ENCODE measurements around the gene LRRFIP1.
"Not testable (repeated sequence)": the region's sequence is repeated elsewhere in the genome, so short reads cannot be mapped to it uniquely, and the experiment has no call there.

Gene LRRFIP1

DNA sequence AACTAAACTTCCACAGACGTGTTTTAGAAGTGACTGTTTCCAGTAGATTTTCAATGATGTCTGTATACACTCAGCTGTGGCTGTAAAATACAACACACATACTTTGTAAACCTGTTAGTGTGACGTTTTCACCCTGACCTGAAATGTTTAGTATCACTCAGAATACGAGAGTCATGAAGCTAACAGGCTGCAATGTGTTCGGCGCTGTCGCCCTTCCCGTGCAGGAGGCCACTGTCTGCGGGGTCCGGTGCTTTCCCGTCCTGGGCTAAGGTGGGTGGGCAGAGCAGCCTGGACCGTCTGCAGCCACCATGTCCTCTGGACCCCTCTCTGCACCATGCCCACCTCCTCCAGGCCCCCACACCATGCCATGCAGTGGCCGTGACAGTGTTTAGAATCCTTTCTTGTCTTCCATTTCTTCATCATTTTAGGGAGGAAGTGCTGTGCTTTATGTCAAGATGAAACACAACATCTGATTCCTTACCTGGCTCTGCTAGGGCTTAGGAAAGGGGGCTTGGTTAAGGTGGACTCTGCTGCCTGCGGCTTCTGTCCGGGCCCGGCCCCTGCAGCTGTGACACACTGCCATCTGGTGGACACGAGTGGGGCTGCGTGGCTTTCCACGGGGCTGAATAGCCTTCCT, 117.3 kb downstream of the LRRFIP1 start:
- DNase-seq (ENCODE audit: low read depth): peak; percentile 79

DNA sequence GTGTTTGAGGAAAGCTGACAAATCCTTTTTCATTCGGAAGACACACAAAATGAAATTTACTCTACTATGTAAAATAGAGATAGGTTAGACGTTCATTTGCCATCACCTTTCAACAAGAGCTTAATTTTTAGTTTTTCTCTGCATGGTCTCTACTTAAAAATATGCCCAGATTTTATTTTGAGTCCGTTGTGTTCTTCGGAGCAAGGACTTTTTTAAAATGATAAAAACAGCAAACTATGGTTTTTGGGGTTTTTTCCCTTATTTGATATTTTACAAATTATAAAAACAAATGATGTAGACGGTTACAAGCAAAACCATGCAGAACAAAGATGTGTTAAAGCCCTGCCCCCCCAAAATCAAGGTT, 117.8 kb downstream of the LRRFIP1 start:
- DNase-seq (ENCODE audit: low read depth): no peak

DNA sequence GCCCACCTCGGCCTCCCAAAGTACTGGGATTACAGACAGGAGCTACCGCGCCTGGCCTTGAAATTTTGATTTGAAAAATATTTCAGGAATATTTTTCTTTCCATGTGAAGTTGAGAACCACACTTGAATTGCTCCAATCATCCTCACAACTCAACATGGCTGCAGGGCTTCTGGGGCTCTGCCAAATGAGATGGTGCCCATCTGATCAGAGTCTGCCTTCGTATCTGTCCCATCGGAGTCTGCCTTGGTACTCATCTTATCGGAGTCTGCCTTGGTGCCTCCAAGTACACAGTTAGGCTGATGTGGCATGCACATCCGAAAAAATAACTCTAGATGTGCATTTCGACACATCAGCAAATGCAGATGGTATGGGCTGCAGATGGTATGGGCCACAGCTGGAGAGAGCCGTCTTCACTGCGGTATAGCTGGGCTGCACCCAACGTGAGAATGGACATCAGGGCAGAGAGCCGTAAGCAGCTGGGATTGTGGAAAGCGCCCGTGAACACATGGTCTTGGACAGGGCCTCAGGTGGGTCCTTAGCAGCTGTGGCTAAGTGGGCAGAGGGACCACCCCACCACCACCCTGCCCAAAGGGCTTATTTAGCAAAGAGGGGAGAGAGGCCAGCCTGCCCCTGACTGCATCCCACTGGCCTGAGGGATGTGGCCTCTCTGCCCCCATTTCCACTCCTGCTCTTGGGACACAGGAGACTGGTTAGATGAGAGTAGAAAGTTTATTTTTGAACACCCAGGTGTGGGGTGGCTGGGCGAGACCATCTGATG, 119.1 kb downstream of the LRRFIP1 start:
- no peak for DNase-seq (ENCODE audit: low read depth)

DNA sequence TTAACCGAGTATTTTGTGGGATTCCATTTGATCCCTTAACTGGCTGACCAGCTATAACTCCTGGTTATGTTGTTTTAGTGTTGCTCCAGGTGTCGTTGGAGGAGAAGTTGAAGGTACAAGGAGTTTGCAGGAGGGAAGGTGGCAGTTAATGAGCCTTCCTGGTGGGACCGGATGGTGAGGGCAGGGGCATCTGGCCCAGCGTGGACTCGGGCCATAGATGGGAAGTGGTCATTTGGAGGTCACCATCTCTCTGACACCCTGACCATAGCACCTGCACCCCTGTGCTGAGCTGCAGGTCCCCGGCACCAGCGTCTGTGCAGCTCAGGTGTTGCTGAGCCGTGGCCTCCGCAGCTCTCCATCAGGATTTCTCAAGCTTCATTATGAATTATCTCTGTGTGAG, 119.8 kb downstream of the LRRFIP1 start:
- DNase-seq (ENCODE audit: low read depth): no peak

DNA sequence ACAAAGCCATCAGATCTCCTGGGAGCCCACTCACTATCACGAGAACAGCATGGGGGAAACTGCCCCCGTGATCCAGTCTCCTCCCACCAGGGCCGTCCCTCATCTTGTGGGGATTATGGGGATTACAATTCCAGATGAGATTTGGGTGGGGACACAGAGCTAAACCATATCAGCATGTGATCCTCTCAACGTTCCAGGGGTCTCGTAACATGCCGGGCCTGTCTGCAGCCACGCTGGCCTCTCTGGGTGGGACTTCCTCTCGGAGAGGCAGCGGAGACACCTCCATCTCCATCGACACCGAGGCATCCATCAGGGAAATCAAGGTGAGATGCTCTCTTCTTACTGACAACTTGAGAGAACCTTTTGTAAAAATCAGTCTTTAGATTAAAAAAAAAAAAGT, 121.6 kb downstream of the LRRFIP1 start:
- DNase-seq (ENCODE audit: low read depth): no peak

DNA sequence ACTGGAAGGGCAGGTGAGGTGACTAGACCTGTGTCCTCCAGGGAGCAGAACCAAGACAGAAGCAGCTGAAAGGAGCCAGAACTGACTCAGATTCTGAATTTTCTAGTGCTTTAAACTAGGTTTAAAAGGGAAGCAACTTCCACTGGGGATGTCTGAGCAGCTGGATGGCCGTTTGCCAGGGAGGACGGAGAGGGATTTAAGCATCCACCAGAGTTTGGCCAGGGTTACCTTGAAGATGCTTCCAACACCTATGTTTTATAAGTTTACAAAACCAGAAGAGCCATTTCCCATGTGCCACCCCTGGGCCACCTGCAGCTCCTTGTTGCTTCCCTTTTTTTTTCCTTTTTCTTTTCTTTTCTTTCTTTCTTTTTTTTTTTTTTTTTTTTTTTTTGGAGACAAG, 122.6 kb downstream of the LRRFIP1 start:
- no peak for DNase-seq (ENCODE audit: low read depth)

DNA sequence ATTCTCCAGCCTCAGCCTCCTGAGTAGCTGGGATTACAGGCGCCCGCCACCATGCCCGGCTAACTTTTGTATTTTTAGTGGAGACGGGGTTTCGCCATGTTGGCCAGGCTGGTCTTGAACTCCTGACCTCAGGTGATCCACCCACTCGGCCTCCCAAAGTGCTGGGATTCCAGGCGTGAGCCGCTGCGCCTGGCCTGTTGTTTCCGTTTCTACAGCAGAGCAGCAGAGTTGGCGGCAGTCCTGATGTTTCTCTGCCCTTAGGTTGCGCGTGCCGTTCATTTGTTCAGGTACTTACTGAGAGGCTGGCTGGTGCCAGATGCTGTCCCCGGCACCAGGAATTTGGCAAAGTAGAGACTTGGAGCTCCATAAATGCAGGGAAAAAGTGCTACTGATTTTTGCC, 123.1 kb downstream of the LRRFIP1 start:
- DNase-seq (ENCODE audit: low read depth): not testable (repeated sequence)

DNA sequence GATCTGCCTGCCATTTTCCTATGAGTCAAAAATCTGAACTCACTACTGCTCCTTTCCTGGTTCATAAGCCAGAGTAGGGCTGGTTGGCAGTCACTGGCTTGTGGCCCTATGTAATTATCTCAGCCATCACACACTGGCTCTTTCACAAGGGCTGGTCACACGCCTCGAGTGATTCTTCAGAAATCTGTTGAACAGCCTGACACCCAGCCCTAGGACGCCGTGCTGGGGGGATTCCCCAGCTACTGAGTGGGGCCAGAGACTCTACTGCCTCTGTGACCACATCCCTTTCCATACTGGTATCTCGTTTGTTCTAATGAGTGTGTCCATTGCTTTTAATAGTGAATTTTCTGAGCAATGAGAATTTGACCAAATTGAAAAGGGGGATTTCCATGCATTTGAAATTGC, 125.4 kb downstream of the LRRFIP1 start:
- DNase-seq (ENCODE audit: low read depth): no peak

DNA sequence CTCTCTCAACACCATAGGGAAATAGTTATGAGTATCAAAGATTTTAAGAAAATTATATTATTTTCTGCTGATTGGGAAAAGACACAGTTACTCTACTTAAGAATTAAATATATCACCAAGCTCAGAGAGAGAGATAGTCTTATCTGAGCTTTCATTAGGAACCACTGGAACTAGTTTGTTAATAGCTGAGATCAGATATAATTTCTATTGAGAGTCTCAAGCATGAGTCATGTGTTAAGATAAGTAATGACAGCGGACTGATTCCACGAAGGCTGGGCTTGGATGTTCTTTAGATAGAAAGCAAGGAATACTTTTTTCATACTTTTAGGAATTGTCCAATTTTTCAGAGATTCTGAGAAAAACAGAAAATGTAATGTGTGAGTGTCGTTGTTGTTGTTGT, 126.8 kb downstream of the LRRFIP1 start:
- DNase-seq (ENCODE audit: low read depth): no peak

DNA sequence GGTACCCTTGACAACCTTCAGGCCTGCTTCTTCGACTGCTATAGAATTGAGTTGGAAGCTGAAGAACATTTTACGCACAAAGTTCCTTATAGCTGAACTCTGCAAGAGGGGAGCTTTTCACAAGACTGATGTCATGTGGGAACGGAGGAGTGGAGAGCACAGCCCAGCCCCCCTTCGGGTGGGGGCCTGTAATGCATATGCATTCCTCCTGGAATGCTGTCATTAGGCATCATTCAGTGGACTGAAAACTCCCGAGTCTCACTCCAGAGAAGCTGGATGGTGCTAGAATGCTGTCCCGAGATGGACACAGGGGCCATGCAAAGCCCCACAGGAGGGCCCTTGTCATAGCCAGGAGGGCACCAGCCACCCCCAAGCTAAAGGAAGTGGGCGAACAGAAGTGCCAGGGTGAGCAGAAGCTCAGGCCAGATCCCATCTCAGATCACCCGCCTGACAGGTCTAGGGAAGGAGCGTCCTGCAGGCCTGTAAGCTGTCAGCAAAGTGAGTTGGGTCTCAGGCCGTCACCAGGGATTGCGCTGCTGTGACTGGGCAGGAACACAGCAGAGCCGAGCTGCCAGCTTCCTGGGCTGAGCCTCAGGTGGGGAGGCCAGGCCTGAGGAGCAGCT, 127.3 kb downstream of the LRRFIP1 start:
- no peak for DNase-seq (ENCODE audit: low read depth)

DNA sequence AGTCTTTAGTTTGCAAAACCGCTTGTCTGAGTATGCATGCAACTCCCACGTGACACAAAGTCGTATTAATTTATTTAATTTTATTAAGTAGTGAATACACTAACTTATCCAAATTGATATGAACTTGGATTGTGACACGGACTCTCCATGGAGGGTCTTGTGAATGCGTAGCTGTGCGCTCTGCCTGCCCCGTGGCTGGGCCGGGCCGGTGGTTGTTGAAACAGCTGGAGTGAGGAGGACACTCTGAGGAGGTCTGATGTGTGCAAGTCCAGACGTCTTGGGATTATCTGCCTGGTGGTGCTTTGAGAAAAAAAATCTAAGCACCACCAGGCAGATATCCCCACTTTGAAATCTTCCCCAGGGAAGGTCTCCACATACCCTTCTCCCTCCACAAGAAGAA, 130.2 kb downstream of the LRRFIP1 start:
- no peak for DNase-seq (ENCODE audit: low read depth)

DNA sequence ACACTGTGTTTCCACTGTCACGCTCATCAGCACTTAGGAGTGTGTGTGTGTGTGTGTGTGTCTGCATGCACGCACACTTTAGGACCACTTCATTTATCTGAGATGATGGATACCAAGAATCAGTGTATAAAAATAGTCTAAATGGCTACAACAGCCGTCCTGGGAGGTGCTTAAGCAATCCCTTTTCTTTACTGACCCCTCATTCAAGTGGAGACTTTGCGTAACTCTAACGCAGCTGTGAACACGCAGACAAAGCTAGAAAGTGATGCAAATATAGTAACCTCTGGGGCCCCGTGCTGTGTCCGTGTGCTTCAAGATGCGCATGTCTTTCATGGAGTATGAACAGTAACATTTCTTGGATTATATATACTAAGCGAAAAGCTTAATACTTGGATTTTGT, 130.8 kb downstream of the LRRFIP1 start:
- DNase-seq (ENCODE audit: low read depth): no peak

DNA sequence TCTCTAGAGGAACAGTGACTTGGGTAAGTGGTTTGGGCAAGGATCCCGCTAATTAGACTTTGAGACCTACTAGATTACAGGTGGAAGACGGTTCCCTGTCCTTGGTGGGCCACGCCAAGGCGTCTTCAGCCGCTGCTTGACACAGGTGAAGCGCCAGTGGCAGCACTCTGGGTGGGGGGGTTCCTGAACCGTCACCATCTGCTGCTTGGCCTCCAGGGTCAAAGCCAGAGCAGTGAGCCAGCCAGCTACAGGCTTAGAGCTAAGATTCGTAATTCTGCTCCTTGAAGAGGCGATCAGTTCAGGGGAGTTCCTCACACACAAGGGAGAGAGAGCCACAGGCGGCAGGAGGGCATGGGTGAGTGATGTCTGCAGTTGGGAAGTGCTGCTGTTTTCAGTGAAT, 131.8 kb downstream of the LRRFIP1 start:
- no peak for DNase-seq (ENCODE audit: low read depth)

DNA sequence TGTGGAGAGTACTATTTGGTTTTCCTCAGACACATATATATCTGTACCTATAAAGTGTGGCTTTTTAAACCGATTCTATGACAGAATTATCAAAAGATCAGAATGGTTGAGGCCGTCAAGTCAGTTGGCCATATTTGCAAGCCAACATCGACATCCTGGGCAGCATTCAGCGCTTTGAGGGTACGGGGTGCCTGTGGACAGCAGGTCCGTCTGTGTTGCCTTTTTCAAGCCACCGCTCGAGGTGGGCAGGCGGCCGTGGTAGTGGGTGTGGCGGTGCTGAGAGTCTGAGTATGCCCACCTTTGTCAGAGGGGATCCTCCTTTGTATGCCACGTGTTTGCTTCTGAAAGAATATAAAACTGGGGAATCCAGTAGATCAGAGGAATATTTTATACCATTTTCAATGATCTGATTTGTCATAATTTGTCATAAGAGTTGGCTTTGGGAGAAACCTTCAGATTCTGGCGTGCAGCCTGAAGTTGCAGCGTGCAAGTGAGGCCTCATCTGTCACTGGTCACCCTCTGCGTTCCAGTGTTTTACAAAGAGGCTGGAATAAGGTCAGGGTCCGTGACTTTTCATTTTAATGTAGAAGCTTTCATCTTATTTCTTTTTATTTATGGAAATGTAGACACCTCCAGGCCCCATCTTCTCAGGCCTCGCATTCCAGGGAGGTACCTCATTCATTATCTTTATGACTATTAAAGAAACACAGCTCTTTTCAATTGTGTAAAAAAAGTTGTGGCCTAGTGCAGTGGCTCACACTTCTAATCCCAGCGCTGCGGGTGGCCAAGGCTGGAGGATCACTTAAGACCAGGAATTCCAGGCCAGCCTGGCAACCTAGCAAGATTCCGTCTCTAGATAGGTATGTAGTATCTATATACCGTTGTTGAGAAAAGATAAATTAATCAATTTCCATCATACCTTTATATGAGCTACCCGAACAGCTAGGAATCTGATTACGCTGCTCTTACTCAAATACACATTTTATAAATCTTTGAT, 133.4 kb downstream of the LRRFIP1 start:
- DNase-seq (ENCODE audit: low read depth): no peak

DNA sequence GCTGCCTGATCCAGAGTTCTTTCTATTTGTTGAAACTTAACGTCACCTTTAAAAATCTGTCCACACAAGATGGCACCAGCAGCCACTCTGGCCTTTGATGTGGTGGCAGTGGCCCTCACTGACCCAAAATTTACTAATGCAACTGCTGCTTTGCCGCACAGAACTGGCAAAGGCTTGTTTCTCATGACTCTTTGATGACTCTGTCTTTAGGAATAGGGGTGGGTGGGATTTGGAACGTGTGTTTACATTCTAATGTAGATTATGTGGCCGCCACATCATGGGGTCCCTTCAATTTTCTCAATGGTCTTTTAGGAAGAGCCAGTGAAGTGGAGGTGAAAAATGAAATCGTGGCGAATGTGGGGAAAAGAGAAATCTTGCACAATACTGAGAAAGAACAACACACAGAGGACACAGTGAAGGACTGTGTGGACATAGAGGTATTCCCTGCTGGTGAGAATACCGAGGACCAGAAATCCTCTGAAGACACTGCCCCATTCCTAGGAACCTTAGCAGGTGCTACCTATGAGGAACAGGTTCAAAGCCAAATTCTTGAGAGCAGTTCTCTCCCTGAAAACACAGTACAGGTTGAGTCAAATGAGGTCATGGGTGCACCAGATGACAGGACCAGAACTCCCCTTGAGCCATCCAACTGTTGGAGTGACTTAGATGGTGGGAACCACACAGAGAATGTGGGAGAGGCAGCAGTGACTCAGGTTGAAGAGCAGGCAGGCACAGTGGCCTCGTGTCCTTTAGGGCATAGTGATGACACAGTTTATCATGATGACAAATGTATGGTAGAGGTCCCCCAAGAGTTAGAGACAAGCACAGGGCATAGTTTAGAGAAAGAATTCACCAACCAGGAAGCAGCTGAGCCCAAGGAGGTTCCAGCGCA, 135.2 kb downstream of the LRRFIP1 start:
- not testable (repeated sequence) for DNase-seq (ENCODE audit: low read depth)

DNA sequence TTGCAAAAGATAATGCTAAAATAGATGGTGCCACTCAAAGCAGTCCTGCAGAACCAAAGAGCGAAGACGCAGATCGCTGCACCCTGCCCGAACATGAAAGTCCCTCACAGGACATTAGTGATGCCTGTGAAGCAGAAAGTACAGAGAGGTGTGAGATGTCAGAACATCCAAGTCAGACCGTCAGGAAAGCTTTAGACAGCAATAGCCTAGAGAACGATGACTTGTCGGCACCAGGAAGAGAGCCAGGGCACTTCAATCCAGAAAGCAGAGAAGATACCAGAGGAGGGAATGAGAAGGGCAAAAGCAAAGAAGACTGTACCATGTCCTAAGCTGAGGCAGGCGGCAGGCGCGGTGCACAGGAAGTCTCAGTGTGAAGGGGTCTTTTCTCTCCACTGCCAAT, 136.4 kb downstream of the LRRFIP1 start:
- no peak for DNase-seq (ENCODE audit: low read depth)

DNA sequence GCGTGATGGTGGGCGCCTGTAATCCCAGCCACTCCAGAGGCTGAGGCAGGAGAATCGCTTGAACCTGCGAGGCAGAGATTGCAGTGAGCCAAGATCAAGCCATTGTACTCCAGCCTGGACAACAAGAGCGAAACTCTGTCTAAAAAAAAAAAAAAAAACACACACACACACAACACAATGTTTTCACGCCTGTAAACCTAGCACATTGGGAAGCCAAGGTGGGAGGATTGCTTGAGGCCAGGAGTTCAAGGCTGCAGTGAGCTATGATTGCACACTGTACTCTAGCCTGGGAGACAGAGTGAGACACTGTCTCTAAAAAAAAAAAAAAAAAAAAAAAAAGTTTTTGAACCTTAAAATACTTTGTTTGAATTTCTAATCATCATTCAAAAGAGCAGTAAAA, 137.7 kb downstream of the LRRFIP1 start:
- not testable (repeated sequence) for DNase-seq (ENCODE audit: low read depth)

DNA sequence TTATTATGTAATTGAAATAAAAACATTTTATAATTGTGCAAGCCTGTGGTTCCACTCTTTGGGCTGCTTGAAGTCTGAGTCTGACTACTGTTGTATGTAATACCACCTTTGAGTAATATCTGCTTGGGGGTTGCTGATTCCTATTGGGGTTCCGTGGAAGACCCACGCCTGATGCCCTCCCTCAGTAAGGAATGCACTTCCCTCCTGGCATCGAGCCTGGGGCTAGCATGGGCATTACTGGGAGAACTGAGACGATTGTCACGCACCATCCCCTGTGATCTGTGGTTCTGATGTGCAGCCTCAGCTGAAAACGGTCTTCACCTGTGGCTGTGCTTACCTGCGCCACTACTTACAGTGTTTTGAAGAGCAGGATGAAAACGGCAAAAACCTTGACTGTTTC, 138.5 kb downstream of the LRRFIP1 start:
- DNase-seq (ENCODE audit: low read depth): no peak

DNA sequence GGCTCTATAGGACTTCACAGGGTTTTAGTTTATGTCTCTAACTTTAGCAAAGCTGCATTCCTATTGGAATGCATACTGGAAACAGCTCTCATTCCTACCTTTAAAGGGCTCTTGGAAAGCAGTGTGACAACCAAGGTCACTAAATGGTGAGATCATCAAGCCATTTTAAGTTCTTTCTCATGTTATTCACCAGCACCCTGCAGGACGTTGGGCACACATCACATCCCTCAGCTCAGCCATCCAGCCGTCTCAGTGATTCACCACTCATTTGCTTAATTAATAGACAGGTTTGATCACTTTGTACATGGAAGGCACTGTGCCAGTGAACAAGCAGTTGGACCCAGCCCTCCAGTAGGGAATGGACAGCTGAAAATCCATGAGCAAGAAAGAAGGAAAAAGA, 139.0 kb downstream of the LRRFIP1 start:
- no peak for DNase-seq (ENCODE audit: low read depth)

DNA sequence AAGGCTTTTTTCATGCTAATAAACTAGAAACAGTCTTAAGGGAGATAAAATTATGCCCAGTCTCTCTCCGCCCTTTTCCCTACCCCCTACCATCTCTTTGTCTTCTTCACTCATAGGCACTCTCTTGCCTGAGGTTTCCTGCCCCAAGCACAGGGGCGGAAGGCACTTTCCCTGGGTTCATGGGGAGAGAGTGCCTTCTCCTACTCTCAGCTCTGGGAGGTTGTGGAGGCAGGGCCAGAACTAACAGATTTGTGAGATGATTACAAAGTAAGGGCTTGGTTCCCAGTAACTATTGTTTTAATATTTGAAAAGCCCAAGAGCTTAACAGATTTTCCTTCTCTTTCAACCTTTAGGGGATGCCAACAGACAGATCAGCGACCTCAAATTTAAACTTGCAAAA, 145.1 kb downstream of the LRRFIP1 start:
- DNase-seq (ENCODE audit: low read depth): no peak

DNA sequence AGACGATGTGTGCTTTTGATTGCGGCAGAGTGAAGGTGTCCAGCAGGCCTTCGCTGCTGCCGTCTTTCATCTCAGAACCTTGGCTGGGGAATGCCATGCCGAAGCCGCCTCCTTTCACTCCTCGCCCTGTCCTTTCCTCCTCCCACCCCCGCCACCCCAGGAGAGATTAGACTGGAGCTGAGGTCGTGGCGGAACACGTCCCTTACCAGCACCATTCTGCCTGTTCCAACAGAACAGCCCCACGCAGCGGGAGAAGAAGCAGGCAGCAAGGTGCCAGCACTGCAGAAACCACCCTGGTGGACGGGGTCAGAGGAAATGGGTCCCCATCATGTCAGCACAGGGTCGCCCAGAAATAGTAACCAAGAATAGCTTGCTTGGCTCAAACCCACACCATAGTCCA, 146.4 kb downstream of the LRRFIP1 start:
- no peak for DNase-seq (ENCODE audit: low read depth)
